K562 (cell line): Measurements from ENCODE around the gene ZNF213. TPM values are rescaled to one million over a fixed set of nuclear protein-coding genes. Genes with fewer than 3 reads are reported as not detected.

Experiments
- CEBPB ChIP-seq: fragments of 450-650 bp; IDR thresholded peaks from 2 replicates; pipeline ENCODE4 v1.6.1; 2016; ENCODE audit warnings: missing genetic modification characterization, missing compliant biosample characterization
- CTCF ChIP-seq, 3 experiments: IDR thresholded peaks in 2 of 3; conservative IDR thresholded peaks in 1 of 3; 2 replicates each; pipeline ENCODE4 v1.5.1; 2011 to 2012; ENCODE audit warnings: low read length in 3 of 3, mild to moderate bottlenecking in 3 of 3, control low read depth in 2 of 3, improper control_type of control experiment in 1 of 3, inconsistent platforms in 1 of 3, low read depth in 1 of 3, mixed read lengths in 1 of 3, moderate library complexity in 1 of 3; ENCODE audit not compliant: insufficient read depth in 2 of 3
- GTF2E2 ChIP-seq: fragments of 200-800 bp; sonication (Bioruptor generic); IDR thresholded peaks from 2 replicates; pipeline ENCODE4 v1.6.1; 2016; ENCODE audit warnings: missing genetic modification characterization, missing compliant biosample characterization
- HMGXB4 ChIP-seq: sonication (generic); formaldehyde crosslinking; IDR thresholded peaks from 2 replicates; pipeline ENCODE4 v1.8.1; 2023; ENCODE audit warnings: mild to moderate bottlenecking, missing genetic modification reagents
- MBD1 ChIP-seq: fragments of 250-450 bp; sonication (Bioruptor Pico); IDR thresholded peaks from 2 replicates; pipeline ENCODE4 v1.8.0; 2022; ENCODE audit warnings: inconsistent platforms
- MTA2 ChIP-seq: fragments of 450-650 bp; IDR thresholded peaks from 2 replicates; pipeline ENCODE4 v1.6.1; 2016; ENCODE audit warnings: low read depth
- OTX1 ChIP-seq: fragments of 450-650 bp; formaldehyde crosslinking; IDR thresholded peaks from 2 replicates; pipeline ENCODE4 v1.4.0; 2022; ENCODE audit warnings: mild to moderate bottlenecking
- TAF9B ChIP-seq: fragments of 450-650 bp; IDR thresholded peaks from 2 replicates; pipeline ENCODE4 v1.6.1; 2018; ENCODE audit warnings: mild to moderate bottlenecking; ENCODE audit not compliant: partially characterized antibody
- ZBTB7A ChIP-seq: IDR thresholded peaks from 2 replicates; pipeline ENCODE4 v1.6.1; 2011; ENCODE audit warnings: low read depth, mild to moderate bottlenecking, low read length, moderate library complexity, borderline replicate concordance; ENCODE audit not compliant: control insufficient read depth
- ZC3H8 ChIP-seq: fragments of 450-650 bp; IDR thresholded peaks from 2 replicates; pipeline ENCODE4 v1.6.1; 2017
- ZNF436 ChIP-seq: fragments of 250-450, 450-650 bp; sonication (Bioruptor Pico); formaldehyde crosslinking; IDR thresholded peaks from 2 replicates; pipeline ENCODE4 v1.7.0; 2020; ENCODE audit warnings: mild to moderate bottlenecking
- polyA plus RNA-seq, 8 experiments: library from polyadenylated mRNA; depleted of rRNA in 4 of 8; stranded (reverse) in 5 of 8; unstranded in 3 of 8; fragments of >200 nt; fragmentation: Nextera tagmentation in 2 of 8; fragmentation: Illumina TruSeq in 1 of 8; extraction: Ambion mirVana in 2 of 8; extraction: Trizol in 1 of 8; gene quantifications; 2 replicates each; pipeline versions ENCODE4 v1.2.1 to v1.2.3, GENCODE V29; 2011 to 2014; ENCODE audit warnings: inconsistent platforms in 1 of 8, missing spikeins in 1 of 8
- total RNA-seq, 7 experiments: library from RNA; depleted of rRNA in 6 of 7; stranded (reverse); fragments of >200 nt in 6 of 7; fragmentation: Illumina TruSeq in 2 of 7; extraction: Trizol in 2 of 7; gene quantifications; 2 replicates each; pipeline versions ENCODE4 v1.2.1 to v1.2.3, GENCODE V29; 2011 to 2021; ENCODE audit warnings: low replicate concordance in 1 of 7

ZNF213 gene
- total and polyA plus RNA-seq, 9 of the 15 experiments (the other 6 are each of a cell fraction or from before 2014, with no cell fraction given) = 0.49 to 10.0 (median 1.8) TPM

GRCh38 chr16:3155181-3155580 is 20.4 kb downstream of the ZNF213 start (continued):
- TF ChIP-seq GTF2E2 (tag) = no peak
- no peak for TF ChIP-seq CEBPB (tag)
- no peak for TF ChIP-seq ZBTB7A
- no peak for TF ChIP-seq ZNF436
- TF ChIP-seq MBD1 (CRISPR knock-in tag) = no peak
- TF ChIP-seq CTCF (IDR thresholded peaks at IDR 0.05 in 2 of 3, conservative IDR thresholded peaks at IDR 0.05 in 1 of 3; ENCODE audit: insufficient read depth in 2 of 3, low read depth in 1 of 3, low read length in 3 of 3) = no peak
- no peak for TF ChIP-seq TAF9B
- TF ChIP-seq OTX1 (CRISPR knock-in tag) = no peak
- no peak for TF ChIP-seq ZC3H8
- TF ChIP-seq MTA2 = no peak
- TF ChIP-seq HMGXB4 = no peak
